Measurements from ENCODE around the gene PDZK1.
"Not testable (repeated sequence)": the region's sequence is repeated elsewhere in the genome, so short reads cannot be mapped to it uniquely, and the experiment has no call there.

The PDZK1 gene

GRCh38 chr1:145736191-145736590 lies 29.0 kb upstream of the PDZK1 start:
- TF ChIP-seq CTCF (IDR thresholded peaks at IDR 0.05; ENCODE audit: unreplicated experiment in 3 of 3) = no peak
- Mint-ChIP-seq H3K4me1 (no peaks in the 10 kb centered on the region), H3K4me3 (no peak overlapping the region), H3K27ac (no peak overlapping the region), H3K27me3 (ENCODE audit: low read depth) (no peaks in the 10 kb centered on the region), H3K9me3 (no peaks in the 10 kb centered on the region), H3K36me3 (ENCODE audit: low read depth) (peaks cover 6% of the 10 kb centered on the region)

- TF ChIP-seq CTCF (IDR thresholded peaks at IDR 0.05; ENCODE audit: unreplicated experiment in 3 of 3) = no peak
Measured at GRCh38 chr1:145730900-145731299, 23.7 kb upstream of the PDZK1 start.

GRCh38 chr1:145730467-145730866 lies 23.3 kb upstream of the PDZK1 start:
- Mint-ChIP-seq H3K36me3 (ENCODE audit: low read depth) (no peaks in the 10 kb centered on the region), H3K9me3 (no peaks in the 10 kb centered on the region), H3K27ac (no peak overlapping the region), H3K4me1 (no peaks in the 10 kb centered on the region), H3K27me3 (ENCODE audit: low read depth) (no peaks in the 10 kb centered on the region), H3K4me3 (no peak overlapping the region)
- no peak for TF ChIP-seq CTCF (IDR thresholded peaks at IDR 0.05; ENCODE audit: unreplicated experiment in 3 of 3)

More at GRCh38 chr1:145730900-145731299, 23.7 kb upstream of the PDZK1 start:
- Mint-ChIP-seq H3K36me3 (ENCODE audit: low read depth) (no peaks in the 10 kb centered on the region), H3K27ac (no peak overlapping the region), H3K9me3 (no peaks in the 10 kb centered on the region), H3K27me3 (ENCODE audit: low read depth) (no peaks in the 10 kb centered on the region), H3K4me3 (no peak overlapping the region), H3K4me1 (no peaks in the 10 kb centered on the region)

- no peak overlapping the region for H3K27ac Mint-ChIP-seq
- H3K9me3 Mint-ChIP-seq = no peaks in the 10 kb centered on the region
- no peaks in the 10 kb centered on the region for H3K4me1 Mint-ChIP-seq
- no peaks in the 10 kb centered on the region for H3K27me3 Mint-ChIP-seq (ENCODE audit: low read depth)
- no peak for TF ChIP-seq CTCF (IDR thresholded peaks at IDR 0.05; ENCODE audit: unreplicated experiment in 3 of 3)
- H3K36me3 Mint-ChIP-seq (ENCODE audit: low read depth) = no peaks in the 10 kb centered on the region
- no peak overlapping the region for H3K4me3 Mint-ChIP-seq
Measured at GRCh38 chr1:145729666-145730436, 22.7 kb upstream of the PDZK1 start.

GRCh38 chr1:145729196-145729595 lies 22.0 kb upstream of the PDZK1 start:
- H3K4me3 Mint-ChIP-seq = no peak overlapping the region
- no peak for TF ChIP-seq CTCF (IDR thresholded peaks at IDR 0.05; ENCODE audit: unreplicated experiment in 3 of 3)
- H3K27me3 Mint-ChIP-seq (ENCODE audit: low read depth) = no peaks in the 10 kb centered on the region
- no peaks in the 10 kb centered on the region for H3K36me3 Mint-ChIP-seq (ENCODE audit: low read depth)
- H3K9me3 Mint-ChIP-seq = no peaks in the 10 kb centered on the region
- H3K4me1 Mint-ChIP-seq = no peaks in the 10 kb centered on the region
- no peak overlapping the region for H3K27ac Mint-ChIP-seq

- H3K9me3 Mint-ChIP-seq; H3K4me3 Mint-ChIP-seq; H3K4me1 Mint-ChIP-seq; H3K36me3 Mint-ChIP-seq (ENCODE audit: low read depth); H3K27me3 Mint-ChIP-seq (ENCODE audit: low read depth); H3K27ac Mint-ChIP-seq: not testable (repeated sequence)
Measured at GRCh38 chr1:145726193-145726592, 19.0 kb upstream of the PDZK1 start.
